Nephron (organoid): Measurements from ENCODE around the gene AKNA.

Experiments
- H3K27ac Mint-ChIP-seq, 3 experiments: 2 replicates each; pipeline ENCODE4 v1.8.0; 2020; ENCODE audit warnings: mixed read lengths in 3 of 3, mild to moderate bottlenecking in 2 of 3, moderate library complexity in 1 of 3
- H3K27me3 Mint-ChIP-seq: 2 replicates; pipeline ENCODE4 v1.8.0; 2021; ENCODE audit warnings: low read depth, mild to moderate bottlenecking, moderate library complexity, mixed read lengths
- H3K36me3 Mint-ChIP-seq: 2 replicates; pipeline ENCODE4 v1.8.0; 2020; ENCODE audit warnings: low read depth, mixed read lengths
- H3K4me1 Mint-ChIP-seq: 2 replicates; pipeline ENCODE4 v1.8.0; 2020; ENCODE audit warnings: mixed read lengths
- H3K4me3 Mint-ChIP-seq, 3 experiments: 2 replicates each; pipeline ENCODE4 v1.8.0; 2020; ENCODE audit warnings: mild to moderate bottlenecking in 3 of 3, mixed read lengths in 3 of 3, moderate library complexity in 2 of 3
- H3K9me3 Mint-ChIP-seq: 2 replicates; pipeline ENCODE4 v1.8.0; 2020; ENCODE audit warnings: mixed read lengths
- TF ChIP-seq, protein P1 (sequence below), 3 experiments: fragments of 200-600 bp; sonication (generic); IDR thresholded peaks; one replicate each; pipeline ENCODE4 v1.5.0; 2021; ENCODE audit warnings: antibody characterized with exemption in 3 of 3; ENCODE audit not compliant: unreplicated experiment in 3 of 3

The AKNA gene

DNA sequence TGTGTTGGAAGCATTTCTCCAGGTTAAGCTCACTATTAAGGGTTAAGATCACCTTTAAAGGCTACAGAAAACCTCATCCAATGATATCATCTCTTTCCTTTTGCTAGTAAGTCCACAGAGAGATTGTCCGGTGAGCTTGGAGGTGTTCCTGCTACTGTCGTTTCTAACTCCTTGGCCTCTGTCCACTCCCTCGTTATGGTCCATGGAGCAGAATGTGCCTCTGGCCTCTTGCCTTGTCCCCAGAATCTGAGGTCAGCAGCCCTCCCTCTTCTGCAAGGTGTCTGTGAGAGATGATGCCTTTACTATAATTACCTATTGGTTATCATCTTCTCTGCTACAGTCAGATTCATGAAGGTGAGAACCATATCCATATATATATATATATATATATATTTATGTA is 43.1 kb downstream of the AKNA start:
- TF ChIP-seq, protein P1, sequence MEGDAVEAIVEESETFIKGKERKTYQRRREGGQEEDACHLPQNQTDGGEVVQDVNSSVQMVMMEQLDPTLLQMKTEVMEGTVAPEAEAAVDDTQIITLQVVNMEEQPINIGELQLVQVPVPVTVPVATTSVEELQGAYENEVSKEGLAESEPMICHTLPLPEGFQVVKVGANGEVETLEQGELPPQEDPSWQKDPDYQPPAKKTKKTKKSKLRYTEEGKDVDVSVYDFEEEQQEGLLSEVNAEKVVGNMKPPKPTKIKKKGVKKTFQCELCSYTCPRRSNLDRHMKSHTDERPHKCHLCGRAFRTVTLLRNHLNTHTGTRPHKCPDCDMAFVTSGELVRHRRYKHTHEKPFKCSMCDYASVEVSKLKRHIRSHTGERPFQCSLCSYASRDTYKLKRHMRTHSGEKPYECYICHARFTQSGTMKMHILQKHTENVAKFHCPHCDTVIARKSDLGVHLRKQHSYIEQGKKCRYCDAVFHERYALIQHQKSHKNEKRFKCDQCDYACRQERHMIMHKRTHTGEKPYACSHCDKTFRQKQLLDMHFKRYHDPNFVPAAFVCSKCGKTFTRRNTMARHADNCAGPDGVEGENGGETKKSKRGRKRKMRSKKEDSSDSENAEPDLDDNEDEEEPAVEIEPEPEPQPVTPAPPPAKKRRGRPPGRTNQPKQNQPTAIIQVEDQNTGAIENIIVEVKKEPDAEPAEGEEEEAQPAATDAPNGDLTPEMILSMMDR (IDR thresholded peaks at IDR 0.05; ENCODE audit: unreplicated experiment in 3 of 3): no peak
- no peaks in the 10 kb centered on the region for H3K9me3 Mint-ChIP-seq
- H3K27me3 Mint-ChIP-seq: no peaks in the 10 kb centered on the region
- no peak overlapping the region for H3K27ac Mint-ChIP-seq
- peaks cover 64% of the 10 kb centered on the region for H3K36me3 Mint-ChIP-seq
- no peak overlapping the region for H3K4me3 Mint-ChIP-seq
- peaks cover 8% of the 10 kb centered on the region for H3K4me1 Mint-ChIP-seq

DNA sequence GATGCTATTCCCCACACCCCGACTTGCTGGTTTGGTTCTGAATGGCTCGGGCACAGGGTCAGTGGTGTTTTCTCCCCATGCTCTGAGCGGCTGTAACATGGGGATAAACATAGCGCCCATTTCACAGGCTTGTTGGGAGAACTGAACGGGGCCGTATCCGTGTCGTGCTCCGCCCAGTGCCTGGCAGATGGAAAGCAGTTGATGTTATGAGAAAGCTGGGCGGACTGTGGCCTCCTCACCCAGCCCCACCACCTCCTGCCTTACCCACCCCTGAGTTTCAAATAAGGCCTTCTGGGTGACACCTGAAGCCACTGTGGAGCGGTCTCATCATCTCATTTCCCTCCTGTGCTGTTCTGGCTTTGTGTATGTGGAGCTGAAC is 43.6 kb downstream of the AKNA start:
- no peaks in the 10 kb centered on the region for H3K9me3 Mint-ChIP-seq
- TF ChIP-seq, protein P1 (IDR thresholded peaks at IDR 0.05; ENCODE audit: unreplicated experiment in 3 of 3): no peak
- H3K27ac Mint-ChIP-seq: no peak overlapping the region
- H3K4me1 Mint-ChIP-seq: peaks cover 3% of the 10 kb centered on the region
- H3K27me3 Mint-ChIP-seq: no peaks in the 10 kb centered on the region
- H3K4me3 Mint-ChIP-seq: no peak overlapping the region
- peaks cover 63% of the 10 kb centered on the region for H3K36me3 Mint-ChIP-seq

DNA sequence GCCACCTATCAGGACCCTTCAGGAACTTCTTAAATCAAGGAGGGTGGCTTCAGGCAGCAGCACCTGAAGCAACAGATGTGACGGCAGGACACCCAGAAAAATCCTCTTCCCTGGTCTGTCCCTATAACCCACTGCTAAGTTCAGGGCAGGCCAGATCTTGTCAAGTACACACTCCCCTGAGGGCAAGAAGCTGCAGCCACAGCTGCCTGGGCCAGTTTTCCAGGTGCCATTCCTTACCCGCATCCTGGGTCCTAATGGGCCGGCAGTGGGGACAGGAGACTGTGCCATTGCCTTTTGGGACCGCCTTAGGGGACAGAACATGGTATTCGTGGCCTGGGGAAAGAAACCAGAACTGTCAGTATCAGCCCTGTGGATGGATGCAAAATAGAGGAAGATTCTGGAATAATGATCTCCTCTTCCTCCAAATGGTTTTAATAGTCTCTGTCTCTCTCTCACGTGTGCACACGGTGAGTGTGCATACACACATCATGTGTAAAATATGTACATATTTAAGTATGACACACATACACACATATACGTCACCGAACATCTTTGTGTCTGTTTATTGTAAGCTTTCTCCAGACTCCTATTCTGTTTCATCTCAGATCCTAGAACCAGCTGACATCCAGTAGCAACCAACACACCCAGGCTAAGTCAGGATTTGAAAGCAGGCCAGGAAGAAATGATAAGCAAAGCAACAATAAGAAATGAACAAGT is 44.2 kb downstream of the AKNA start:
- no peak overlapping the region for H3K27ac Mint-ChIP-seq
- H3K36me3 Mint-ChIP-seq: peaks cover 65% of the 10 kb centered on the region
- no peaks in the 10 kb centered on the region for H3K27me3 Mint-ChIP-seq
- H3K4me3 Mint-ChIP-seq: no peak overlapping the region
- no peaks in the 10 kb centered on the region for H3K9me3 Mint-ChIP-seq
- H3K4me1 Mint-ChIP-seq: no peaks in the 10 kb centered on the region
- TF ChIP-seq, protein P1 (IDR thresholded peaks at IDR 0.05; ENCODE audit: unreplicated experiment in 3 of 3): no peak

DNA sequence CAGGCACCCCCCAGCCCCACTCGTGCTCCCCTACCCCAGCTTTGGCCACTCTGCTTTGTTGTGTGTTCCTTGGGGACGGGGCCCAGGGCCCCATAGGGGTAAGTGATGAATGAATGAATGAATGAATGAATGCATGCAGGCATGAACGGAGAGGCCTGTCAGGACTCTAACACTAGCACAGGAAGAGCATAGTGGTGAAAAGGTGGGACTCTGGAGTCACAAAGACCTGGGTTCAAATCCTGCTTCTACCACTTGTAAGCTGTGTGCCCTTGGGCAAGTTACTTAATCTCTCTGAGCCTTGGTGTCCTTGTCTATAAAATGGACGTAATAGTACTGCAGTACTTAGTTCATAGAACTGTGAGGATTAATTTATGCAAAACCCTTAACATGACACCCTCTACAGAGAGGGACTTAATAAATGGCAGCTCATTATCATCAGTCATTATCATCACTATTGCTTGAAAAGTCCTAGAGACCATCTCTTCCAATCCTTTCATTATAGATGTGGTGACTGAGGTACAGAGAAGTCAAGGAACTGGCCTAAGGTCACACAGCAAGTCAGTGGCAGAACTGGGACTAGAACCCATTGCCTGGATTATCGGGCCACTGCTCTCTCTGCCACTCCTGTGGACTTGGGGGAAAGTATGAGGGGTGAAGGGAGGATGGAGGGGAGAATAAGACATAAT is 44.9 kb downstream of the AKNA start:
- no peak overlapping the region for H3K27ac Mint-ChIP-seq
- H3K27me3 Mint-ChIP-seq: no peaks in the 10 kb centered on the region
- H3K4me1 Mint-ChIP-seq: no peaks in the 10 kb centered on the region
- no peak overlapping the region for H3K4me3 Mint-ChIP-seq
- peaks cover 63% of the 10 kb centered on the region for H3K36me3 Mint-ChIP-seq
- TF ChIP-seq, protein P1 (IDR thresholded peaks at IDR 0.05; ENCODE audit: unreplicated experiment in 3 of 3): no peak
- H3K9me3 Mint-ChIP-seq: no peaks in the 10 kb centered on the region

DNA sequence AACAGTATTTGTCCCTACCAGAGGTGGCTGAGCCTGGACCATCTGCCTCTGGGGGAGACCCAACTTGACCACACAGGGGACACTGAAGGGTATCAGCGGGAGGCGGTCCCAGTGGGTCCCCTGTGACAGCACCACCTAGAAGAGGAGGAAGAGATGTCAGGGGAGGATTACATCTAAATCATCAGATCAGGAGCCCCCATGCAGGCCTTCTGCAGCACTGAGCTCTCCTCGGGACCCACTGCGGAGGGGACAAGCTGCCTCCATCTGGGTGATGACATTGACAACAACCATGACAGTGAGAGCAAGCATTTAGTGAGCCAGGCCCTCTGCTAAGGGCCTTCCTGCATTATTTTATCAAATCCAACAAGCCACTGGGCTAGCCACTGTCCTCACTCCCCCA is 45.8 kb downstream of the AKNA start:
- Mint-ChIP-seq H3K27me3 (no peaks in the 10 kb centered on the region), H3K36me3 (peaks cover 64% of the 10 kb centered on the region)
- TF ChIP-seq, protein P1 (IDR thresholded peaks at IDR 0.05; ENCODE audit: unreplicated experiment in 3 of 3): no peak

More for the DNA sequence above, 45.8 kb downstream of the AKNA start:
- H3K27ac Mint-ChIP-seq: no peak overlapping the region
- H3K9me3 Mint-ChIP-seq: no peaks in the 10 kb centered on the region
- no peaks in the 10 kb centered on the region for H3K4me1 Mint-ChIP-seq
- H3K4me3 Mint-ChIP-seq: no peak overlapping the region
